Stomach smooth muscle (tissue), 2 donors: ENCODE results near the gene RNF7.

ENCODE experiments used
- H3K27ac ChIP-seq: one replicate; pipeline ENCODE4 v1.7.0; 2013; ENCODE audit warnings: mild to moderate bottlenecking, low read length, inconsistent platforms
- H3K27me3 ChIP-seq, 2 donors: one replicate each; pipeline ENCODE4 v1.7.0; 2013; ENCODE audit warnings: low read length in 2 of 2; ENCODE audit not compliant: insufficient read depth in 2 of 2, control insufficient read depth in 1 of 2
- H3K36me3 ChIP-seq, 2 donors: one replicate each; pipeline ENCODE4 v1.7.0; 2013; ENCODE audit warnings: low read length in 2 of 2; ENCODE audit not compliant: control insufficient read depth in 2 of 2, insufficient read depth in 2 of 2
- H3K4me1 ChIP-seq: one replicate; pipeline ENCODE4 v1.7.0; 2013; ENCODE audit warnings: low read length; ENCODE audit not compliant: control insufficient read depth, insufficient read depth
- H3K4me3 ChIP-seq, 2 donors: one replicate each; pipeline ENCODE4 v1.7.0; 2013; ENCODE audit warnings: low read length in 2 of 2
- H3K9ac ChIP-seq, 2 donors: one replicate each; pipeline ENCODE4 v1.7.0; 2013; ENCODE audit warnings: low read length in 2 of 2, mild to moderate bottlenecking in 1 of 2
- H3K9me3 ChIP-seq, 2 donors: one replicate each; pipeline ENCODE4 v1.7.0; 2013; ENCODE audit warnings: low read length in 2 of 2; ENCODE audit not compliant: control insufficient read depth in 2 of 2
- donor health status: healthy.
- donor health status: Pancreatic carcinoma.

RNF7 gene

DNA sequence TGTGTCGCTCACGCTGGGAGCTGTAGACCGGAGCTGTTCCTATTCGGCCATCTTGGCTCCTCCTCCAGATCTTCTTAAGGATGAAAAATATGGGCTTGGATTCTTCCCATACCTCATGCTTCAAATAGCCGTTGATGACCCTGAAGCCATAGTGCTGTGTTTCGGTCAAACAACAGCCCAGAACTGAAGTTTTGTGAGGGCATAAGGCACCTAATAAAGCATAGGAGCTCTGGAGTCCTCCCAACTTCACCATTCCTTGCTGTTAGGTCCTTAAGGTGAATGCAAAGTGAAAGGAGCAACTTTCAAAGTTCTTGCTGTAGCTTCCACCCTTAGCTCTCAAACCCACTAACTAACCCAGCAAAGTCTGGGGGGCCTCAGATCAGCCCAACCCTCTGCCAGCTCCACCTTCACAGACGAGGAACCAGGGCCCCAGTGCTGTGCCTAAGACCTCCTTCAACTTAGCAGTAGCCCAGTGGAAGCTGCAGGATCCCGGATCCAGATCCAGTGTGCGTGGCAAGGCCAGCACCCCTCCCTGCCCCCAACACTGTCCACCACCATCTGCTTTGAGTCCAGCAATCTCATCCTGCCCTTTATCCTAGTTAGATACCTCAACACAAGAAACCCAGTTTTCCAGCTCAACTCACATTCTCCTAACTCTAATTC, 25.1 kb downstream of the RNF7 start, which contains the start of gene GRK7:
TSS of gene GRK7 (plus strand) at position 321 of the 663 bp plus-strand sequence. CDS start 14,877 bp downstream, outside the sequence.
- Histone ChIP-seq H3K4me3 (no peak within 1 kb of the TSS), H3K4me1 (no peaks in the 10 kb centered on the region), H3K9me3 (no peaks in the 10 kb centered on the region), H3K27me3 (no peaks in the 10 kb centered on the region), H3K9ac (no peak within 1 kb of the TSS), H3K27ac (no peak within 1 kb of the TSS), H3K36me3 (no peaks in the 10 kb centered on the region)

DNA sequence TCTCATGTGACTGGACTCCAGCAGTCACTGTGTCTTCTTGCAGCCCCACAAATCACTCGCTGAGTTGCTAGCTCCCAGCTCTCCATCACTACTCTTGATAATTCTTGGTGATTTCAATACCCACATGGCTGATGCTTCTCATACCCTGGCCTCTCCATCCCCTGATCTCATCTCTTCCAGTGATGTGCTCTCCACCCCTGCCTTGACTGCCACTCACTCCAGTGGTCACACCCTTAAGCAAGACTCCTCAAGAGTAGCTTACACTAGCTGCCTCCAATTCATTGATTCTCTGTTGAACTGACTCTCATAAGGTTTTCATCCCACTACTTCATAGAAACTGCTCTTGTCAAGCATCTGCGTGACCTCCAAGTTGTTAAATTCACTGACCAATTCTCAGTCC, 25.9 kb downstream of the RNF7 start:
- Histone ChIP-seq H3K4me1 (no peaks in the 10 kb centered on the region), H3K9ac (no peak overlapping the region), H3K9me3 (no peaks in the 10 kb centered on the region), H3K27me3 (no peaks in the 10 kb centered on the region), H3K27ac (no peak overlapping the region), H3K4me3 (no peak overlapping the region), H3K36me3 (no peaks in the 10 kb centered on the region)

DNA sequence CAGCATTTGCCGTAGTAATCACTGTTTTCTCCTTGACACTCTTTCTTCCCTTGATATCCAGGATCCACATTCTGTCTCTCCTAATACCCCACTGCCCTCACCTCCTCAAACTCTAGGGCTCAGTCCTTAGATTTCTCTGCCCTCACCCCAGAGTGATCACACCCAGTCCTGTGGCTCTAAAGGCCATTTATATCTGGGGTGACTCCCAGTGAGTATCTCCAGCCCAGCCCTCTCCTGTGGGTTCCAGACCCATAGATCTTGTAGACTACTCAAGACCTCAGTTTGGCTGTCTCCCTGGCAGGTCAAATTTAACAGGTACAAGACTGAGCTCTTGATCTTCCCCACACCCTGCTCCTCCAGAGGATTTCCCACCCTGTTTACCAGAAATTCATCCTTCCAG, 26.4 kb downstream of the RNF7 start:
- H3K27ac ChIP-seq: no peak overlapping the region
- H3K9me3 ChIP-seq: no peaks in the 10 kb centered on the region
- H3K4me1 ChIP-seq: no peaks in the 10 kb centered on the region
- H3K4me3 ChIP-seq: no peak overlapping the region
- H3K9ac ChIP-seq: no peak overlapping the region
- no peaks in the 10 kb centered on the region for H3K27me3 ChIP-seq
- H3K36me3 ChIP-seq: no peaks in the 10 kb centered on the region

DNA sequence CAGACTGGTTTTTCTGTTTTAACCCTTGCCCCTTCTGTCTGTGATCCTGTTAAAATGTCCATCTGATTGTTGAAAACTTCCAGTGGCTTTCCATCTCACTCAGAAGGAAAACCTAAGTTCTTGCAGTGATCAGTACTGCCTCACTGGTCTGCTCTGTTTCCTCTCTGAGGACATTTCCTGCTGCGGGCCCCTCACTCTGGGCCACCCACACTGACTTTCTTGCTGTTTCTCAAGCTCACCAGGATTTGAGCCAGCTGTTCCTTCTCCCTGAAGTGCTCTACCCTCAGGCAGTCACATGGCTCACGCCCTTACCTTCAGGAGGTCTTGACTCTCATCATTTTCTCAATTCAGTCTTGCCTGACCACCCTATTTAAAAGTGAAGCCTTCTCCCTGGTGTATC, 26.9 kb downstream of the RNF7 start:
- Histone ChIP-seq H3K27me3 (no peaks in the 10 kb centered on the region), H3K9me3 (no peaks in the 10 kb centered on the region), H3K4me1 (no peaks in the 10 kb centered on the region), H3K27ac (no peak overlapping the region), H3K4me3 (no peak overlapping the region), H3K9ac (no peak overlapping the region), H3K36me3 (no peaks in the 10 kb centered on the region)

DNA sequence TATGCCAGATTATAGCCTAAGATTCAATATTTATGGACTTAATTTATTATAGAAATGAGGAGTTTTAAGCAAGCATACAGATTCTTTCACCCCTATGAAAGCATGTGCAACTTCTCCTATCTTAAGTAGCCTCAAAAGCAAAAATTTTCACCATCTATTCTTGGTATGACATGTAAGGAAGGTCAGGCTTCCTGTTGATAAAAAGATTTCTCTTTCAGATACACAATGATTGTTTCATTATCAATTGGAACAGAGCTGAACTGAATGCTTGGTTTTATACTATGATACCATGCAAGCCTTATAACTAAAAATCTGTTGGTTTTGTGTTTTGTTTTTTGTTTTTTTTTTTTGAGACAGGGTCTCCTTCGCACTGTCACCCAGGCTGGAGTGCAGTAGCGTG, 29.0 kb downstream of the RNF7 start:
- no peaks in the 10 kb centered on the region for H3K36me3 ChIP-seq
- H3K9ac ChIP-seq: no peak overlapping the region
- H3K4me1 ChIP-seq: no peaks in the 10 kb centered on the region
- H3K4me3 ChIP-seq: no peak overlapping the region
- H3K27me3 ChIP-seq: no peaks in the 10 kb centered on the region
- no peaks in the 10 kb centered on the region for H3K9me3 ChIP-seq
- H3K27ac ChIP-seq: no peak overlapping the region

DNA sequence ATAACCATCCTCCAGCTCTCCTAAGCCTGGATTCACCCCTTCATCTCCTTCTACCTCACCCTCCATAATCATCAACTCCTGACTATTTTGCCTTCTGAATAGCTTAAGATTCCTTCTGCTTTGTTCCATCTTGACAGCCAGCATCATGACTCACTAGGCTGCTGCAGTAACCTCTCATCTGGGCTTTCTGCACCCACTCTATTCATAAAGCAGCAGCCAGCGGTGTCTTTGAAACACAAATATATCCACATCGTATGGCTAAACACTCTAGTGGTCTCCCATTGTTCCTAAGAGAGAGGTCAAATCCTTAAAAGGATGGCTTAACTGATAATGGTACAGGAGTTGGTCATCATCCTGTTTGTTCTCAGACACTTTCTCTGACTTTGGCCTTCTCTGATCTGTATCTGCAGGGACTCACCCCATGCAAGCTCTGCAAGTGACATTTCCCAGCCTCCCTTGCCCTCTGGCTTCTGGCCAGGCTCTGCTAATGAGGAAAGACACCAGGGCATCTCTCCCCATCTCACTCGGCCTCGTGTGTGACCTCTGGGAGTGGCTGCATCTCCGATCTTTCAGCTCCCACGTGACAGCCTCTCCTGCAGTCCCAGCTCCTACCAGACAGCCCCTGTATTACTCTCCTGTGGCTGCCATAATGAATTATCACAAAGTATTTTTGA, 31.3 kb downstream of the RNF7 start:
- Histone ChIP-seq H3K9ac (no peak overlapping the region), H3K27ac (no peak overlapping the region), H3K4me3 (no peak overlapping the region), H3K9me3 (no peaks in the 10 kb centered on the region), H3K4me1 (no peaks in the 10 kb centered on the region), H3K36me3 (no peaks in the 10 kb centered on the region), H3K27me3 (no peaks in the 10 kb centered on the region)

DNA sequence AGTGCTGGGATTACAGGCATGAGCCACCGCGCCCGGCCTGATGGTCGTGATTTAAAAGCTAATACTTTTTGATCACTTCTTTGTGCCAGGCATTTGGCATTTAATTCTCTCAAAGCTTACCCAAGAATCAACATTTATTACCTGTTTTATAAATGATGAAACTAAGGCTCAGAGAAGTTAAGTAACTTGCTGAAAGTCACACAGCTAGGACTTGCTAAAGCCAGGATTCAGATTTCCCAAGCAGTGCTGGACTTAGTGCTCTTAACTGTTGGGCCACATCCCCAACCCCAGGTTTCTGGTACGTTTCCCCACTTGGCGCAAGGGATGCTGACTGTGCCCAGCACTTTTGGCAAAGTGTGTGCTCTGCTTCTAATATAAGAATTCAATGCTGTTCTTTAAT, 35.6 kb downstream of the RNF7 start:
- Histone ChIP-seq H3K27ac (no peak overlapping the region), H3K27me3 (no peaks in the 10 kb centered on the region), H3K9me3 (no peaks in the 10 kb centered on the region), H3K36me3 (no peaks in the 10 kb centered on the region), H3K4me3 (no peak overlapping the region), H3K9ac (no peak overlapping the region), H3K4me1 (no peaks in the 10 kb centered on the region)

DNA sequence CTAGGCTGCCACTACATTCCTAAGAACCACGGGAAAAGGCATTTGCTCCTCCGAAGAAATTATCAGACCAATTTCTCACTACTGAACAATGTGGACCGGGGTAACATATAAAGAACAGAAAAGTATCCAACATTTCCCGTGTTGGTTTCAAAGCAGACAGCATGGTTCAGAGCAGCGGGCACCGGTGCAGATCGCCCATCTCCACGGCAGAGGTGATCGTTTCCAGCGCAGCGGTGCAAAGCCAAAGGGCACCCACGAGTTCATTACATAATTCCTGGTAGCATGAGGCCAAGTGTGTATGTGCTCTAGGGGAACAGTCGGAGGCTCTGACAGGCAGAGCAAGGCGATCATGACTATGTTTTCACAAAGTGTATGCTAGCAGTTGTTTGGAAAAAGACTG, 38.3 kb downstream of the RNF7 start:
- H3K27me3 ChIP-seq: no peaks in the 10 kb centered on the region
- no peaks in the 10 kb centered on the region for H3K9me3 ChIP-seq
- H3K4me1 ChIP-seq: no peaks in the 10 kb centered on the region
- no peak overlapping the region for H3K4me3 ChIP-seq
- no peak overlapping the region for H3K9ac ChIP-seq
- H3K36me3 ChIP-seq: no peaks in the 10 kb centered on the region
- no peak overlapping the region for H3K27ac ChIP-seq

DNA sequence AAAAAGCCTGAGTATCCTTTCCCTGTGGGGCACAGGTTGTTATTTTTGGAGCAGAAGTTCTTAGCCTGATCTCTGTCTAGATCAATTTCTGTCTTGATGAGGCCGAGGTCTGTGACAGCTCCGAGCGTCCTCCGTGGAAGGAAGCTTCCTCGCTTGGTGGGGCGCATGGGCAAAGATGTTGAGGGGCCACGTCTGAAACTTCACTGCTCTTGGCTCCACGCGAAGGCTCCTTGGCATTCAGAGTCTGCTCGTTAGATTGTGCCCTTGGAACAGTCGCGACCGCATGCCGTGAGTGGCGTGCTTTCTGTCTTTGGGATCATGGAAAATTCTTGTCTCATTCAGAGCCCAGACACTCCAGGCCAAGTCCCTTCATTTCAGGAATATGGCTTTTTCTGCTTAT, 38.8 kb downstream of the RNF7 start:
- Histone ChIP-seq H3K27ac (no peak overlapping the region), H3K36me3 (no peaks in the 10 kb centered on the region), H3K4me3 (no peak overlapping the region)

DNA sequence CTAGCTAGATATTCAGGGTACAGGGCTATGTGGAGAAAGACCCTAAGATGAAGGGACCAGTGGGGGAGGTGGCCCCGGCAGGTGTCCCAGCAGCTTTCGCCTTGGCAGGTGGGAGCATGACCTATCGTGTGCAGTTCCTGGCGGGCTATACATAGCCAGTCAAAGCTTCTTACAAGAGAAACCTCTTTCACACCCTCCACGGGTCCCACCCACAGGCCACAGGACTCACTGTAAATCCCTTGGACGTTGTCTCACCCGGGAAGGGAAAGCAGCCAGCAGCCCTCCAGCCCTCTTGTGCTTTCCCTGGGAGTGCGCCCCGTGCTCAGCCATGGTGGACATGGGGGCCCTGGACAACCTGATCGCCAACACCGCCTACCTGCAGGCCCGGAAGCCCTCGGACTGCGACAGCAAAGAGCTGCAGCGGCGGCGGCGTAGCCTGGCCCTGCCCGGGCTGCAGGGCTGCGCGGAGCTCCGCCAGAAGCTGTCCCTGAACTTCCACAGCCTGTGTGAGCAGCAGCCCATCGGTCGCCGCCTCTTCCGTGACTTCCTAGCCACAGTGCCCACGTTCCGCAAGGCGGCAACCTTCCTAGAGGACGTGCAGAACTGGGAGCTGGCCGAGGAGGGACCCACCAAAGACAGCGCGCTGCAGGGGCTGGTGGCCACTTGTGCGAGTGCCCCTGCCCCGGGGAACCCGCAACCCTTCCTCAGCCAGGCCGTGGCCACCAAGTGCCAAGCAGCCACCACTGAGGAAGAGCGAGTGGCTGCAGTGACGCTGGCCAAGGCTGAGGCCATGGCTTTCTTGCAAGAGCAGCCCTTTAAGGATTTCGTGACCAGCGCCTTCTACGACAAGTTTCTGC, 40.1 kb downstream of the RNF7 start:
- H3K27ac ChIP-seq: no peak overlapping the region
- no peak overlapping the region for H3K9ac ChIP-seq
- H3K27me3 ChIP-seq: no peaks in the 10 kb centered on the region
- no peaks in the 10 kb centered on the region for H3K9me3 ChIP-seq
- no peaks in the 10 kb centered on the region for H3K36me3 ChIP-seq
- H3K4me3 ChIP-seq: no peak overlapping the region
- no peaks in the 10 kb centered on the region for H3K4me1 ChIP-seq

More for the DNA sequence above, 38.8 kb downstream of the RNF7 start:
- H3K4me1 ChIP-seq: no peaks in the 10 kb centered on the region
- no peak overlapping the region for H3K9ac ChIP-seq
- H3K27me3 ChIP-seq: no peaks in the 10 kb centered on the region
- H3K9me3 ChIP-seq: no peaks in the 10 kb centered on the region
